ENCODE results near the gene ZNF750. TPM values are rescaled to one million over a fixed set of nuclear protein-coding genes. Genes with fewer than 3 reads are reported as not detected.

The ZNF750 gene
- total RNA-seq, 1 donor from 2014 or later: 0.34 TPM

DNA sequence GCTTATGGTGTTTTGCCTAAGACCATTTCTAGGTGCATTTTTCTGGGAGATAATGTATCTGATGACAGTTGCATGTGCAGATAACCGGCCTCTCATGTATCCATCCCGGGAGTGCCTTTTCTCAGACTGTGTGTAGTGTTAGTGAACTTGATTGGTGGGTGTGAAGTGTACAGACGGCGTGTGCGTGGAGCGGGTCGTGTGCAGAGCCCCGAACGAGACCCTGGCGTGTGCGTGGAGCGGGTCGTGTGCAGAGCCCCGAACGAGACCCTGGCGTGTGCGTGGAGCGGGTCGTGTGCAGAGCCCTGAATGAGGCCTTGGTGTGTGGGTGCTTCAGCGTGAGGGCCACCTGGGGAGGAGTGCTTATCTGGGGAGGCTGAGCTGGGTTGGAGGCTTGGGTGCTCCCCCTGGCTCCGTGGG lies 28.9 kb upstream of the ZNF750 start:
- peaks cover 11% of the 10 kb centered on the region for H3K36me3 Mint-ChIP-seq (ENCODE audit: low read depth, unreplicated experiment)
- TF ChIP-seq, protein P1, sequence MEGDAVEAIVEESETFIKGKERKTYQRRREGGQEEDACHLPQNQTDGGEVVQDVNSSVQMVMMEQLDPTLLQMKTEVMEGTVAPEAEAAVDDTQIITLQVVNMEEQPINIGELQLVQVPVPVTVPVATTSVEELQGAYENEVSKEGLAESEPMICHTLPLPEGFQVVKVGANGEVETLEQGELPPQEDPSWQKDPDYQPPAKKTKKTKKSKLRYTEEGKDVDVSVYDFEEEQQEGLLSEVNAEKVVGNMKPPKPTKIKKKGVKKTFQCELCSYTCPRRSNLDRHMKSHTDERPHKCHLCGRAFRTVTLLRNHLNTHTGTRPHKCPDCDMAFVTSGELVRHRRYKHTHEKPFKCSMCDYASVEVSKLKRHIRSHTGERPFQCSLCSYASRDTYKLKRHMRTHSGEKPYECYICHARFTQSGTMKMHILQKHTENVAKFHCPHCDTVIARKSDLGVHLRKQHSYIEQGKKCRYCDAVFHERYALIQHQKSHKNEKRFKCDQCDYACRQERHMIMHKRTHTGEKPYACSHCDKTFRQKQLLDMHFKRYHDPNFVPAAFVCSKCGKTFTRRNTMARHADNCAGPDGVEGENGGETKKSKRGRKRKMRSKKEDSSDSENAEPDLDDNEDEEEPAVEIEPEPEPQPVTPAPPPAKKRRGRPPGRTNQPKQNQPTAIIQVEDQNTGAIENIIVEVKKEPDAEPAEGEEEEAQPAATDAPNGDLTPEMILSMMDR (IDR thresholded peaks at IDR 0.05; ENCODE audit: insufficient read depth, low read depth, low read length): no peak
- no peak for TF ChIP-seq EZH2 (IDR thresholded peaks at IDR 0.05; ENCODE audit: insufficient read depth, low read length)
- Histone ChIP-seq H3K9ac (ENCODE audit: low read length) (no peak overlapping the region), H2AFZ (ENCODE audit: low read depth, low read length) (no peak overlapping the region), H3K79me2 (ENCODE audit: insufficient read depth, low read length) (peaks cover 14% of the 10 kb centered on the region), H3K27me3 (ENCODE audit: insufficient read depth, low read length) (no peaks in the 10 kb centered on the region), H3K36me3 (ENCODE audit: insufficient read depth, low read length) (no peaks in the 10 kb centered on the region), H3K4me1 (ENCODE audit: insufficient read depth, low read length) (peaks cover 25% of the 10 kb centered on the region), H3K27ac (ENCODE audit: low read depth, low read length) (no peak overlapping the region), H3K4me2 (ENCODE audit: low read length) (no peak overlapping the region), H3K4me3 (ENCODE audit: insufficient read depth, low read depth, low read length) (no peak overlapping the region), H4K20me1 (ENCODE audit: insufficient read depth, low read length) (peaks cover 12% of the 10 kb centered on the region), H3K9me3 (ENCODE audit: insufficient read depth, low read depth, low read length) (no peaks in the 10 kb centered on the region)
- H3K4me1 Mint-ChIP-seq (ENCODE audit: low read depth, unreplicated experiment): peaks cover 18% of the 10 kb centered on the region
- FAIRE-seq: no peak
- DNase-seq (ENCODE audit: low read depth): no peak
- no peak overlapping the region for H3K27ac Mint-ChIP-seq (ENCODE audit: unreplicated experiment)
- H3K9me3 Mint-ChIP-seq (ENCODE audit: unreplicated experiment): no peaks in the 10 kb centered on the region
- H3K4me3 Mint-ChIP-seq (ENCODE audit: unreplicated experiment): no peak overlapping the region
- peaks cover 7% of the 10 kb centered on the region for H3K27me3 Mint-ChIP-seq (ENCODE audit: low read depth, unreplicated experiment)

DNA sequence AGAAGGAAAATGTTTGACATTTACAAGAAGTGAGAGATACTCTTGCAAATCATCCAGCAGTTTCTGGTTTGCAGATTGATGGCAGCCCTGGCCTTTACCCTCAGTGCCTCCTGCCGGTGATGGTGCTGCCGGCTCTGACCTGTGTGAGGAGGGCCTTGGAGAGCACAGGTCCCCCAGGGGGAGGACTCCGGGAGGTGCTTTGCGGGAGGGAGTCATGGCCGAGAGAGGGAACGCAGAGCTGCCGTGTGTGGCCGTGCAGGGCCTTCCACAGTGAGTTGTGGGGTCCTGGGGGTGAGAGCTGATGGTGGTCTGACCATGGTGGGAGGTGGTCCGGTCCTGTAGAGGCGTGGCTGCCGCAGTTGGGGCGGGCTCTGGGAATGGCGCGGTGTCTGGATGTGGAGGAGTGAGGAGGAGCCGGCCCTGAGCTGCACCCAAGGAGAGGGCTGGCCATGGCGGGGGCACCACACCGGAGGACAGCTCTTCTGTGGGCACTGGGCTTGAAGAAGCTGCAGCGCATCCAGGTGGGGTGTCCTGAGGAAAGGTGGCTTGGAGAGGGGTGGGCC lies 28.0 kb upstream of the ZNF750 start:
- no peaks in the 10 kb centered on the region for H3K9me3 Mint-ChIP-seq (ENCODE audit: unreplicated experiment)
- H3K9me3 ChIP-seq (ENCODE audit: insufficient read depth, low read depth, low read length): no peaks in the 10 kb centered on the region
- H3K27ac ChIP-seq (ENCODE audit: low read depth, low read length): no peak overlapping the region
- H3K4me1 ChIP-seq (ENCODE audit: insufficient read depth, low read length): peaks cover 29% of the 10 kb centered on the region
- TF ChIP-seq, protein P1 (IDR thresholded peaks at IDR 0.05; ENCODE audit: insufficient read depth, low read depth, low read length): no peak
- no peak for TF ChIP-seq EZH2 (IDR thresholded peaks at IDR 0.05; ENCODE audit: insufficient read depth, low read length)
- H3K9ac ChIP-seq (ENCODE audit: low read length): no peak overlapping the region
- peaks cover 11% of the 10 kb centered on the region for H3K36me3 Mint-ChIP-seq (ENCODE audit: low read depth, unreplicated experiment)
- H3K27me3 Mint-ChIP-seq (ENCODE audit: low read depth, unreplicated experiment): peaks cover 7% of the 10 kb centered on the region
- FAIRE-seq (no peak), DNase-seq (ENCODE audit: low read depth) (no peak)
- H2AFZ ChIP-seq (ENCODE audit: low read depth, low read length): no peak overlapping the region
- H3K4me3 ChIP-seq (ENCODE audit: insufficient read depth, low read depth, low read length): no peak overlapping the region
- peaks cover 17% of the 10 kb centered on the region for H3K79me2 ChIP-seq (ENCODE audit: insufficient read depth, low read length)
- H4K20me1 ChIP-seq (ENCODE audit: insufficient read depth, low read length): peaks cover 12% of the 10 kb centered on the region
- H3K27me3 ChIP-seq (ENCODE audit: insufficient read depth, low read length): no peaks in the 10 kb centered on the region
- H3K4me2 ChIP-seq (ENCODE audit: low read length): no peak overlapping the region
- H3K36me3 ChIP-seq (ENCODE audit: insufficient read depth, low read length): no peaks in the 10 kb centered on the region
- H3K4me3 Mint-ChIP-seq (ENCODE audit: unreplicated experiment): no peak overlapping the region
- H3K4me1 Mint-ChIP-seq (ENCODE audit: low read depth, unreplicated experiment): peaks cover 24% of the 10 kb centered on the region
- no peak overlapping the region for H3K27ac Mint-ChIP-seq (ENCODE audit: unreplicated experiment)

DNA sequence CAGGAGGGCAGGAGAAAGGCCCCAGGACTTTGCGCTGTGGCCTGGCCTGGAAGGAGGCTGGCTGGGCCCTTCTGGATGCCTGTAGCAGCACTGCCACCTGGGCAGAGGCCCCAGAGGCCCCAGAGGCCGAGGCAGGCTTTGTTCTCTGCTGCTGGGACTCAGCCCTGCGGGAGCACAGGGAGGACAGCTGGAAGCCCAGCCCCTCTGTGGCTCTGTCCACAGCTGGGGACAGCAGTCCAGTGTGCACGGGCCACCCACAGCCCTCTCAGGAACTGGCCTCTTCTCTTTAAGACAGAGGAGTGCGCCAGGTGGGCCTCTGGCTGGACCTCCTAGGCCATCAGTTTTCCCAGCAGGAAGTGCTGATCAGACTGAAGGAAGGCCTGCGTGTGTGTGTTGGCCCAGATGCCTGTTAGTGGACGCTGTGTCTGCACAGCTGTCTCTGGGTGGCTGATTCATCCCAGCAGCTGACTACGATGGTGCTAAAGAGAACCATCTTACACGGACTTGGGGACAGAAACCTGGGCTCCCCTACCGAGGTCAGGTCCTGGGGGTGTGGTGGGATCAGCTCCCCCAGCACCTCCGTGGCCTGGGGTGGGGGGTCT lies 26.9 kb upstream of the ZNF750 start:
- Mint-ChIP-seq H3K27me3 (ENCODE audit: low read depth, unreplicated experiment) (peaks cover 7% of the 10 kb centered on the region), H3K4me3 (ENCODE audit: unreplicated experiment) (no peak overlapping the region), H3K27ac (ENCODE audit: unreplicated experiment) (no peak overlapping the region), H3K9me3 (ENCODE audit: unreplicated experiment) (no peaks in the 10 kb centered on the region), H3K36me3 (ENCODE audit: low read depth, unreplicated experiment) (peaks cover 11% of the 10 kb centered on the region), H3K4me1 (ENCODE audit: low read depth, unreplicated experiment) (peaks cover 27% of the 10 kb centered on the region)
- H3K27ac ChIP-seq (ENCODE audit: low read depth, low read length): peak overlapping the region; percentile 34
- peak; percentile 88 for FAIRE-seq
- H3K4me3 ChIP-seq (ENCODE audit: insufficient read depth, low read depth, low read length): no peak overlapping the region
- peak overlapping the region; percentile 45 for H3K9ac ChIP-seq (ENCODE audit: low read length)
- H3K36me3 ChIP-seq (ENCODE audit: insufficient read depth, low read length): no peaks in the 10 kb centered on the region
- H3K4me2 ChIP-seq (ENCODE audit: low read length): peak overlapping the region; percentile 14
- H3K79me2 ChIP-seq (ENCODE audit: insufficient read depth, low read length): peaks cover 20% of the 10 kb centered on the region
- H3K9me3 ChIP-seq (ENCODE audit: insufficient read depth, low read depth, low read length): no peaks in the 10 kb centered on the region
- DNase-seq (ENCODE audit: low read depth): peak; percentile 86
- H2AFZ ChIP-seq (ENCODE audit: low read depth, low read length): peak overlapping the region; percentile 6
- H4K20me1 ChIP-seq (ENCODE audit: insufficient read depth, low read length): peaks cover 12% of the 10 kb centered on the region
- no peaks in the 10 kb centered on the region for H3K27me3 ChIP-seq (ENCODE audit: insufficient read depth, low read length)
- H3K4me1 ChIP-seq (ENCODE audit: insufficient read depth, low read length): peaks cover 29% of the 10 kb centered on the region
- TF ChIP-seq EZH2 (IDR thresholded peaks at IDR 0.05; ENCODE audit: insufficient read depth, low read length): no peak
- TF ChIP-seq, protein P1 (IDR thresholded peaks at IDR 0.05; ENCODE audit: insufficient read depth, low read depth, low read length): no peak
